Endothelial cell (in vitro differentiated cells): ENCODE data around the gene PTPRN2. TPM values are rescaled to one million over a fixed set of nuclear protein-coding genes. Genes with fewer than 3 reads are reported as not detected.

ENCODE experiments used
- DNase-seq: peaks from one replicate; pipeline ENCODE4 v3.0.0; 2021; ENCODE audit warnings: low spot score
- H3K27ac Mint-ChIP-seq: one replicate; pipeline ENCODE4 v1.8.0; 2021; ENCODE audit warnings: mixed read lengths, inconsistent platforms; ENCODE audit not compliant: unreplicated experiment
- H3K27me3 Mint-ChIP-seq: one replicate; pipeline ENCODE4 v1.8.0; 2021; ENCODE audit warnings: mild to moderate bottlenecking, moderate library complexity, mixed read lengths, inconsistent platforms; ENCODE audit not compliant: unreplicated experiment
- H3K36me3 Mint-ChIP-seq: one replicate; pipeline ENCODE4 v1.8.0; 2021; ENCODE audit warnings: mild to moderate bottlenecking, low read depth, mixed read lengths, inconsistent platforms; ENCODE audit not compliant: unreplicated experiment
- H3K4me1 Mint-ChIP-seq: one replicate; pipeline ENCODE4 v1.8.0; 2021; ENCODE audit warnings: mild to moderate bottlenecking, mixed read lengths, inconsistent platforms; ENCODE audit not compliant: unreplicated experiment
- H3K4me3 Mint-ChIP-seq: one replicate; pipeline ENCODE4 v1.8.0; 2021; ENCODE audit warnings: mild to moderate bottlenecking, mixed read lengths, inconsistent platforms; ENCODE audit not compliant: unreplicated experiment
- H3K9me3 Mint-ChIP-seq: one replicate; pipeline ENCODE4 v1.8.0; 2021; ENCODE audit warnings: mixed read lengths, inconsistent platforms; ENCODE audit not compliant: unreplicated experiment
- total RNA-seq: library from RNA; stranded (reverse); fragmentation: NEBNext Ultra II Directional; extraction: Animal tissue kit (Norgen Biotek cat#: 25700); gene quantifications from one replicate; pipeline ENCODE4 v1.2.1, GENCODE V29; 2021; ENCODE audit not compliant: unreplicated experiment
- TF ChIP-seq, protein P1 (sequence below): fragments of 200-600 bp; sonication (generic); IDR thresholded peaks from one replicate; pipeline ENCODE4 v1.5.0; 2021; ENCODE audit warnings: antibody characterized with exemption; ENCODE audit not compliant: unreplicated experiment

PTPRN2 gene
- total RNA-seq, 1 donor from 2014 or later = 0.18 TPM

DNA sequence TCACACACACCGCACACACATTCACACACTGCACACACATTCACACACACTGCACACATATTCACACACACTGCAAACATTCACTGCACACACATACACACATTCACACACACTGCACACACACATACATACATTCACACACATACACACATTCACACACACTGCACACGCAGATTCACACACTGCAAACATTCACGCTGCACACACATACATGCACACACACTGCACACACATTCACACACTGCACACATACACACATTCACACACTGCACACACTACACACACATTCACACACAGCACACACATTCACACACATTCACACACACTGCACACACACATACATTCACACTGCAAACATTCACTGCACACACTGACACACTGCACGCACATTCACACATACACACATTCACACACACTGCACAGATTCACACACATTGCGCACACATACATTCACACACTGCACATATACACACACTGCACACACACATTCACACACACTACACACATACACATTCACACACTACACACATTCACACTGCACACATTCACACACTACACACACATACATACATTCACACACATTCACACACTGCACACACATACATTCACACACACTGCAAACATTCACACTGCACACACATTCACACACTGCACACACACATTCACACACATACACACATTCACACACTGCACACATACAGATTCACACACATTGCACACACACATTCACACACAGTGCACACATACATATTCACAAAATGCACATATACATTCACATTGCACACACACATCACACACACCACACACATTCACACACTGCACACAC, 325.1 kb downstream of the PTPRN2 start:
- Mint-ChIP-seq H3K4me3 (no peak overlapping the region), H3K27ac (no peak overlapping the region), H3K9me3 (peaks cover 43% of the 10 kb centered on the region), H3K27me3 (peaks cover 16% of the 10 kb centered on the region), H3K4me1 (no peaks in the 10 kb centered on the region), H3K36me3 (peaks cover 27% of the 10 kb centered on the region)
- no peak for DNase-seq
- TF ChIP-seq, protein P1, sequence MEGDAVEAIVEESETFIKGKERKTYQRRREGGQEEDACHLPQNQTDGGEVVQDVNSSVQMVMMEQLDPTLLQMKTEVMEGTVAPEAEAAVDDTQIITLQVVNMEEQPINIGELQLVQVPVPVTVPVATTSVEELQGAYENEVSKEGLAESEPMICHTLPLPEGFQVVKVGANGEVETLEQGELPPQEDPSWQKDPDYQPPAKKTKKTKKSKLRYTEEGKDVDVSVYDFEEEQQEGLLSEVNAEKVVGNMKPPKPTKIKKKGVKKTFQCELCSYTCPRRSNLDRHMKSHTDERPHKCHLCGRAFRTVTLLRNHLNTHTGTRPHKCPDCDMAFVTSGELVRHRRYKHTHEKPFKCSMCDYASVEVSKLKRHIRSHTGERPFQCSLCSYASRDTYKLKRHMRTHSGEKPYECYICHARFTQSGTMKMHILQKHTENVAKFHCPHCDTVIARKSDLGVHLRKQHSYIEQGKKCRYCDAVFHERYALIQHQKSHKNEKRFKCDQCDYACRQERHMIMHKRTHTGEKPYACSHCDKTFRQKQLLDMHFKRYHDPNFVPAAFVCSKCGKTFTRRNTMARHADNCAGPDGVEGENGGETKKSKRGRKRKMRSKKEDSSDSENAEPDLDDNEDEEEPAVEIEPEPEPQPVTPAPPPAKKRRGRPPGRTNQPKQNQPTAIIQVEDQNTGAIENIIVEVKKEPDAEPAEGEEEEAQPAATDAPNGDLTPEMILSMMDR = no peak

DNA sequence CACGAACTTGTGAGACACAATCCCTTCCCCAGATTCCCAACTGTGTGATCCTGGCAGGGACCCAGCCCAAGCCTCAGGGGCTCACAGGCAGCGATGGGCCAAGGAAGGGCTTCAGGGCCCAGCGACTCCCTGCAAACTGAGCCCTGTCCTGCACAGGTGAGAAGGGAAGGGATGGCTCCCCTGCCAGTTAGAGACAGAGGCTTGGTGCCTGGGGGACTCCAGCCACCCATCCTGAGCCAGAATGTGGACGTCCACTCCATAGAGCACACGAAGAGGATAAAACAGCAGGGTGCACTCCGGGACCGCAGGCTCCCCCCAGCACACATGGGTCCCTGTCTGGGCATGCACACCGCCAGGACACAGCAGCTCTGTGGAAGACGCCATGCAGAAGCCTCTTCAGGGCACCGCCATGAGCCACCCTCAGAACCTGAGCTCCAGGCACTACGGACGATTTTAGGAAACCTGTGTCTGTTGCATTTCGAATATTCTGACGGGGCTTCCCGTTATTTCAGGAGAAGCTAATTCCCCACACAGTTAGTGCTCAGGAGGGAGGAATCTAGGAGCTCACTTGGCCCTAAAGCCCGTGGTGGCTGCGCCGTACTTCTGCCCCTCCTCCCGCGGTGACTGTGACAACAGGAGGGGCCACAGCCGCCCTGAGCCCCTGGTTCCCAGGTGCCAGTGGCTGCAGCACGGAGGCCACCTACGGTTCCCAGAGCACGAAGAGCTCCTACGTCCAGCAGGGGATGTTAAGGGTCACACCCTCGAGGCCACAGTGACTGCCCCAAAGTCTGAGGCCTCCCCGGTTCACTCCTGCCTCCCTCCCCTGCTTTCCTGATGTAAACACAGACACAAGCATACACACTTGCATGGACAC, 326.0 kb downstream of the PTPRN2 start:
- Mint-ChIP-seq H3K4me1 (no peaks in the 10 kb centered on the region), H3K9me3 (peaks cover 37% of the 10 kb centered on the region), H3K36me3 (peaks cover 27% of the 10 kb centered on the region), H3K27me3 (peaks cover 16% of the 10 kb centered on the region), H3K4me3 (no peak overlapping the region), H3K27ac (no peak overlapping the region)
- TF ChIP-seq, protein P1 = no peak
- DNase-seq = no peak

DNA sequence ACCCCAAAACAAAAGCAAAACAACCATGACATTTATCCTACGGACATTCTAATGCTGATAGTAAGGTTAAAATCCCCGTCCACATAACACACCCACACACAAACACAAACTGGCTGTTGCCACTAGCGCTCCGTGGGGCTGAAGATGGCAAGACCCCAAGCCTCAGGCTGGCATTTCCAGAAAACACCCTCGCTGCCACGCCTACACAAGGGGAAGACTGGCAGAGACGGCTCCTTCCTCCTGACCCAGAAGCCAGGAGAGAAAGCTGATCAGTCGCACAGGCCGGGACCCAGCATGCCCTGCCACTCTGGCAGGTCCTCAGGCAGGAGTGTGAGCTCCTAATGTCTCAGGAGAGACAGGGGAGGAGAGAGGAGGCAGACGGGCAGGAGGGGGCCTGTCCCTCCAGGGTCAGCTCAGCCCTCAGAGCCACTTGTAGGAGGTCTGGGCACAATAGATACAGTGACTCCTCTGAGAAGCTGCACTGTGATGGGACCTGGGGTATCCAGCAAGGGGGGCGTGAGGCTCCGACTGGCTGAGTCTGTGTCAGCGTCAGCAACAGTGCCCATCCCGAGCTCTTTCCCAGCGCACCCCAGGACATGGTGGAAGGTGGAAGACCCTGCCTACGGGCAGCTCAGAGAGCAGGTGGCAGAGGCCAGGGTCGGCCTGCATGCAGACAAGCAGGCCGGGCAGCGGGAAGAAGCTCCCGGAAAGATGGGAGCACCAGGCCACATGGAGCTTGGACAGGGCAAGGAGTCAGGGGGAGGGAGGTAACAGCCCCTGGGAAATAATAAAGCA, 326.9 kb downstream of the PTPRN2 start:
- Mint-ChIP-seq H3K9me3 (peaks cover 38% of the 10 kb centered on the region), H3K4me3 (no peak overlapping the region), H3K36me3 (peaks cover 27% of the 10 kb centered on the region), H3K27ac (peak overlapping the region; percentile 61), H3K4me1 (no peaks in the 10 kb centered on the region), H3K27me3 (peaks cover 12% of the 10 kb centered on the region)
- TF ChIP-seq, protein P1 = no peak
- DNase-seq = no peak

DNA sequence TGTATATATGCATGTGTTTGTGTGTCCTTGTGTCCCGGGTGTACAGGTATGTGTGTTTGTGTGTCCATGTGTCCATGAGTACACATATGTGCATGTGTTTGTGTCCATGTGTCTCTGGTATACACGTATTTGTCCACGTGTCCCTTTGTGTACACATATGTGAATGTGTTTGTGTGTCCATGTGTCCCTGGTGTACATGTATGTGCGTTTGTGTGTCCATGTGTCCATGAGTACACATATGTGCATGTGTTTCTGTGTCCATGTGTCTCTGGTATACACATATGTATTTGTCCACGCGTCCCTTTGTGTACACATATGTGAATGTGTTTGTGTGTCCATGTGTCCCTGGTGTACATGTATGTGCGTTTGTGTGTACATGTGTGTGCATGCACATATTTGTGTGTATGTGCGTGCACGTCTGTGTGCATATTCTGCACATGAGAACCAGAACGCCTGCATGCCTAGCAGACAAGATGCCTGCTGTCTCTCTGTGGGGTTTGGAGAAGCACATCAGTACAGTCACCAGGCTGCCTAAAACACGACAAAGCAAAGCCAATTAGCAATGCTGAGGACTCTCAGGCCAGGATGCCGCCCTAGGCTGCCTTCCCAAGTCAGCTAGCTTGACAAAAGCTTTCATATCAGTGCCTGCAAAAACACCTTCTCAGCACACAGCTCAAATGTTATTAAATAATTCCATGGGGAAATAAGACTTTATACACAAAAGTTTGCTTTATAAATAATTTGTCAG, 327.8 kb downstream of the PTPRN2 start:
- no peak overlapping the region for H3K4me3 Mint-ChIP-seq
- H3K27ac Mint-ChIP-seq = peak overlapping the region; percentile 61
- TF ChIP-seq, protein P1 = no peak
- H3K27me3 Mint-ChIP-seq = peaks cover 12% of the 10 kb centered on the region
- peaks cover 41% of the 10 kb centered on the region for H3K9me3 Mint-ChIP-seq
- no peak for DNase-seq
- H3K36me3 Mint-ChIP-seq = peaks cover 29% of the 10 kb centered on the region
- no peaks in the 10 kb centered on the region for H3K4me1 Mint-ChIP-seq
